ENCODE results near the gene OR2AG1. TPM values are rescaled to one million over a fixed set of nuclear protein-coding genes. Genes with fewer than 3 reads are reported as not detected.

Gene OR2AG1
- polyA plus RNA-seq, 1 experiment: not detected

GRCh38 chr11:6745465-6746015, 37.3 kb upstream of the OR2AG1 start:
- Histone ChIP-seq H3K27me3 (ENCODE audit: control insufficient read depth, insufficient read depth, low read length) (peaks cover 11% of the 10 kb centered on the region), H3K4me3 (ENCODE audit: low read depth, low read length) (no peak overlapping the region), H3K9me3 (ENCODE audit: control insufficient read depth, insufficient read depth, low read length) (no peaks in the 10 kb centered on the region), H3K27ac (ENCODE audit: low read depth, low read length) (no peak overlapping the region)
- CTCF ChIA-PET: interaction anchor here (1.5 to 5.1 kb wide), 3 partner anchors 8 to 40 kb away, joined by 3 to 54 read pairs (median 34); no protein-coding TSS in a partner anchor
- no peak for TF ChIP-seq CTCF (IDR thresholded peaks at IDR 0.05; ENCODE audit: low read depth, low read length)
- DNase-seq (ENCODE audit: low read depth, low spot score): no peak
- POLR2A ChIA-PET: no interaction called here

GRCh38 chr11:6746086-6746618, 36.7 kb upstream of the OR2AG1 start:
- no peak for DNase-seq (ENCODE audit: low read depth, low spot score)
- ChIA-PET CTCF (interaction anchor here (1.5 to 5.1 kb wide), 4 partner anchors 9 to 41 kb away, joined by 3 to 54 read pairs (median 20); no protein-coding TSS in a partner anchor), POLR2A (no interaction called here)
- Histone ChIP-seq H3K4me3 (ENCODE audit: low read depth, low read length) (no peak overlapping the region), H3K27me3 (ENCODE audit: control insufficient read depth, insufficient read depth, low read length) (peaks cover 11% of the 10 kb centered on the region), H3K9me3 (ENCODE audit: control insufficient read depth, insufficient read depth, low read length) (no peaks in the 10 kb centered on the region), H3K27ac (ENCODE audit: low read depth, low read length) (no peak overlapping the region)
- no peak for TF ChIP-seq CTCF (IDR thresholded peaks at IDR 0.05; ENCODE audit: low read depth, low read length)

- no peak for TF ChIP-seq CTCF (IDR thresholded peaks at IDR 0.05; ENCODE audit: low read depth, low read length)
- DNase-seq (ENCODE audit: low read depth, low spot score): no peak
- Histone ChIP-seq H3K27ac (ENCODE audit: low read depth, low read length) (no peak overlapping the region), H3K27me3 (ENCODE audit: control insufficient read depth, insufficient read depth, low read length) (peaks cover 11% of the 10 kb centered on the region), H3K4me3 (ENCODE audit: low read depth, low read length) (no peak overlapping the region), H3K9me3 (ENCODE audit: control insufficient read depth, insufficient read depth, low read length) (no peaks in the 10 kb centered on the region)
- ChIA-PET CTCF (interaction anchor here (1.2 to 5.1 kb wide), 5 partner anchors 9 to 66 kb away, joined by 3 to 54 read pairs (median 5); no protein-coding TSS in a partner anchor), POLR2A (no interaction called here)
Observed at GRCh38 chr11:6746626-6747025, 36.2 kb upstream of the OR2AG1 start.

GRCh38 chr11:6747097-6747668, 35.6 kb upstream of the OR2AG1 start:
- Histone ChIP-seq H3K4me3 (ENCODE audit: low read depth, low read length) (no peak overlapping the region), H3K27ac (ENCODE audit: low read depth, low read length) (no peak overlapping the region), H3K9me3 (ENCODE audit: control insufficient read depth, insufficient read depth, low read length) (no peaks in the 10 kb centered on the region), H3K27me3 (ENCODE audit: control insufficient read depth, insufficient read depth, low read length) (peaks cover 11% of the 10 kb centered on the region)
- ChIA-PET CTCF (interaction anchor here (1.2 to 5.1 kb wide), 5 partner anchors 9 to 65 kb away, joined by 3 to 54 read pairs (median 5); no protein-coding TSS in a partner anchor), POLR2A (no interaction called here)
- no peak for TF ChIP-seq CTCF (IDR thresholded peaks at IDR 0.05; ENCODE audit: low read depth, low read length)
- no peak for DNase-seq (ENCODE audit: low read depth, low spot score)

Measured in AG04450 (cell line).